Activated T-cell treated with anti-CD3 and anti-CD28 coated beads for 24 hours (primary cell): Measurements from ENCODE around the gene MAPT.
A peak's percentile ranks its signal among the peaks of the same experiment; 100 is the strongest.
"Not testable (repeated sequence)": the region's sequence is repeated elsewhere in the genome, so short reads cannot be mapped to it uniquely, and the experiment has no call there.

Experiments
- DNase-seq: peaks from one replicate; pipeline ENCODE4 v3.0.0-alpha.2; 2020; ENCODE audit warnings: low read depth

The MAPT gene

DNA sequence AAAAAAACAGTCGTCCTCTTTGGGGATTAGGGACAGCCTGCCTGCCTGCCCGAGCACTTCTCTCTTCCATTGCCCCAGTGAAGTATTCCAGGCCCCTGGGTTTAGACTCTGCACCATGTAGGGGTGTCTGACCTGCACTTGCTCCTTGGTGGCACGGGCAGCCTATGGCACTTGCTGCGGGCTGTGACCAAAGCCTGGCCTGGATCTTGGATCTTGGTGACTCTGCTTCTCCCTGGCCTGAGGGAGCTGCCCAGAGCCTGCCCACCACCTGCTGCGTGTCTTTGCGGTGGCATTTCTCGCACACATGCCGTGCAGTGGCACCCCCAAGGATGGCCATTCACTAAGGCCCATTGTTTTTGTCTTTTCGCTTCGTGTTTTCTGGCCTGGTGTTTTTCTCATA lies 98.5 kb downstream of the MAPT start:
- no peak for DNase-seq

DNA sequence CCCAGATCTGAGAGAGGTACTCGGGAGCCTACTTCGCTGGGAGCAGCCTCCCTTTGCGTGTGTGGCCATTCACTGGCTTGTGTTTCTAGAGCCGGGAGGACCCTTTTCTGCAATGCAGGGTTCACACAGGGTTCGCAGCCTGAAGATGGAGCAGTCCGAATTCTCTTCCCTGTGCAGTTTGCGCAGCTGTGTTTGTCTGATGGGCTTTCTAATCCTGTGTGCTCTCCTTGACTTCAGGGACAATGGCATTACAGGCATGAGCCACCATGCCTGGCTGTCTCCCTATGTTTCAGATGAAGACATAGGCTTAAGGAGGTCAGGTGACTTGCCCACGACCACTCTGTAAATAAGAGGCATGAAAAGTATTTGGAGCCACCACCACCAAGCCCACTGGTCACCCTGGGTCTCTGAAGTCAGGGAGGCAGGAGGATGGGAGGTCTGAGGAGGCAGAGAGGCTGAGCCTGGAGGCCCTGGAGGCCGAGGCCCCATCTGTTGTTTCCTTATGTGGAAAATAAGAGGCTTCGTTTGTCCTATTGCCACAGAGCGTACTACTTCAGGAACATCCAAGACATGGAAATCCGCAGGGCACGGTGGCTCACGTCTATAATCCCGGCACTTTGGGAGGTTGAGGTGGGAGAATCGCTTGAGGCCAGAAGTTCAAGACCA lies 99.7 kb downstream of the MAPT start:
- no peak for DNase-seq

DNA sequence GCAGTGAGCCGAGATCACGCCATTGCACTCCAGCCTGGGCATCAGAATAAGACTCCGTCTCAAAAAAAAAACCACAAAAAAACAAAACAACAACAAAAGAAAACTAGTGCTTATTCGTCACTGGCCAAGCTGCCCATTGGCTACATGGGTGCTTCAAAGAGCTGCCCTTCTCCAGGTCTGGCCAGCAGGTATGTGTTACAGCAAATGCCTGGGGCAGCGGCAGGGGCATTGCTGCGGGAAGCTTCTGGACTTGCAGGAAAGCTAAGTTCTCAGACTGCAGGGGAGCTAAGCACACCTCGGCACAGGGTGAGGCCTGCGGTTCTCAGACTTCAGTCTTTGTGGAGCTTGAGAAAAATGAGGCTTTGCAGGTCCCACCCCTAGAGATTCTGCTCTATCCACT lies 100.6 kb downstream of the MAPT start:
- DNase-seq: no peak

DNA sequence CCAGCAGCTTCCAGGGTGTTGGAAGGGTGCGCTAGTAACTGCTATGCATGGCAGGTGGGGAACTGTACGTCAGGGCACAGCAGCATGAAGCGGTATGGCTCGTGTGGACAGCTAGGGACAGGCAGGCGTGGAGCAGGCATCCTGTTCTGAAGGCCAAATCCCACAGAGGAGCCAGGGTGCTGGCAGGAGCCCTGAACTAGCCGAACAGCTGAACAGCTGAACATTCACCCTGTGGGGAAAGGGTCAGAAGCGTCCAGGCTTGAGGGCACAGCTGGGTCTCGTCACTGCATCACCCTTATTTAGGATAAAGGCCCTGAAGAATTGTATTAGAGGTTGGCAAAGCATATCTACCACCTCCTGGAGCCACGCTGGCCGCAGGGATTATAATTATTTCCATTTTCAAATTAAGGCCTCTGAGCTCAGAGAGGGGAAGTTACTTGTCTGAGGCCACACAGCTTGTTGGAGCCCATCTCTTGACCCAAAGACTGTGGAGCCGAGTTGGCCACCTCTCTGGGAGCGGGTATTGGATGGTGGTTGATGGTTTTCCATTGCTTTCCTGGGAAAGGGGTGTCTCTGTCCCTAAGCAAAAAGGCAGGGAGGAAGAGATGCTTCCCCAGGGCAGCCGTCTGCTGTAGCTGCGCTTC lies 101.4 kb downstream of the MAPT start:
- DNase-seq: no peak

DNA sequence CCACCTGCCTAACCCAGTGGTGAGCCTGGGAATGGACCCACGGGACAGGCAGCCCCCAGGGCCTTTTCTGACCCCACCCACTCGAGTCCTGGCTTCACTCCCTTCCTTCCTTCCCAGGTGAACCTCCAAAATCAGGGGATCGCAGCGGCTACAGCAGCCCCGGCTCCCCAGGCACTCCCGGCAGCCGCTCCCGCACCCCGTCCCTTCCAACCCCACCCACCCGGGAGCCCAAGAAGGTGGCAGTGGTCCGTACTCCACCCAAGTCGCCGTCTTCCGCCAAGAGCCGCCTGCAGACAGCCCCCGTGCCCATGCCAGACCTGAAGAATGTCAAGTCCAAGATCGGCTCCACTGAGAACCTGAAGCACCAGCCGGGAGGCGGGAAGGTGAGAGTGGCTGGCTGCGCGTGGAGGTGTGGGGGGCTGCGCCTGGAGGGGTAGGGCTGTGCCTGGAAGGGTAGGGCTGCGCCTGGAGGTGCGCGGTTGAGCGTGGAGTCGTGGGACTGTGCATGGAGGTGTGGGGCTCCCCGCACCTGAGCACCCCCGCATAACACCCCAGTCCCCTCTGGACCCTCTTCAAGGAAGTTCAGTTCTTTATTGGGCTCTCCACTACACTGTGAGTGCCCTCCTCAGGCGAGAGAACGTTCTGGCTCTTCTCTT lies 102.1 kb downstream of the MAPT start:
- no peak for DNase-seq

DNA sequence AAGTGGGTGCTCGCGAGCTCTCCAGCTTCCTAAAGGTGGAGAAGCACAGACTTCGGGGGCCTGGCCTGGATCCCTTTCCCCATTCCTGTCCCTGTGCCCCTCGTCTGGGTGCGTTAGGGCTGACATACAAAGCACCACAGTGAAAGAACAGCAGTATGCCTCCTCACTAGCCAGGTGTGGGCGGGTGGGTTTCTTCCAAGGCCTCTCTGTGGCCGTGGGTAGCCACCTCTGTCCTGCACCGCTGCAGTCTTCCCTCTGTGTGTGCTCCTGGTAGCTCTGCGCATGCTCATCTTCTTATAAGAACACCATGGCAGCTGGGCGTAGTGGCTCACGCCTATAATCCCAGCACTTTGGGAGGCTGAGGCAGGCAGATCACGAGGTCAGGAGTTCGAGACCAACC lies 102.8 kb downstream of the MAPT start:
- DNase-seq: no peak

DNA sequence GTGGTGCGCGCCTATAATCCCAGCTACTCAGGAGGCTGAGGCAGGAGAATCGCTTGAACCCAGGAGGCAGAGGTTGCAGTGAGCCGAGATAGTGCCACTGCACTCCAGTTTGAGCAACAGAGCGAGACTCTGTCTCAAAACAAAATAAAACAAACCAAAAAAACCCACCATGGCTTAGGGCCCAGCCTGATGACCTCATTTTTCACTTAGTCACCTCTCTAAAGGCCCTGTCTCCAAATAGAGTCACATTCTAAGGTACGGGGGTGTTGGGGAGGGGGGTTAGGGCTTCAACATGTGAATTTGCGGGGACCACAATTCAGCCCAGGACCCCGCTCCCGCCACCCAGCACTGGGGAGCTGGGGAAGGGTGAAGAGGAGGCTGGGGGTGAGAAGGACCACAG lies 103.3 kb downstream of the MAPT start:
- DNase-seq: no peak

DNA sequence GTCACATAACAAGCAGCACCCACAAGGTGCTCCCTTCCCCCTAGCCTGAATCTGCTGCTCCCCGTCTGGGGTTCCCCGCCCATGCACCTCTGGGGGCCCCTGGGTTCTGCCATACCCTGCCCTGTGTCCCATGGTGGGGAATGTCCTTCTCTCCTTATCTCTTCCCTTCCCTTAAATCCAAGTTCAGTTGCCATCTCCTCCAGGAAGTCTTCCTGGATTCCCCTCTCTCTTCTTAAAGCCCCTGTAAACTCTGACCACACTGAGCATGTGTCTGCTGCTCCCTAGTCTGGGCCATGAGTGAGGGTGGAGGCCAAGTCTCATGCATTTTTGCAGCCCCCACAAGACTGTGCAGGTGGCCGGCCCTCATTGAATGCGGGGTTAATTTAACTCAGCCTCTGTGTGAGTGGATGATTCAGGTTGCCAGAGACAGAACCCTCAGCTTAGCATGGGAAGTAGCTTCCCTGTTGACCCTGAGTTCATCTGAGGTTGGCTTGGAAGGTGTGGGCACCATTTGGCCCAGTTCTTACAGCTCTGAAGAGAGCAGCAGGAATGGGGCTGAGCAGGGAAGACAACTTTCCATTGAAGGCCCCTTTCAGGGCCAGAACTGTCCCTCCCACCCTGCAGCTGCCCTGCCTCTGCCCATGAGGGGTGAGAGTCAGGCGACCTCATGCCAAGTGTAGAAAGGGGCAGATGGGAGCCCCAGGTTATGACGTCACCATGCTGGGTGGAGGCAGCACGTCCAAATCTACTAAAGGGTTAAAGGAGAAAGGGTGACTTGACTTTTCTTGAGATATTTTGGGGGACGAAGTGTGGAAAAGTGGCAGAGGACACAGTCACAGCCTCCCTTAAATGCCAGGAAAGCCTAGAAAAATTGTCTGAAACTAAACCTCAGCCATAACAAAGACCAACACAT lies 104.9 kb downstream of the MAPT start, which contains the start of gene STH:
Gene STH (plus strand): TSS at position 264 of the 913 bp plus-strand sequence. CDS start 30 bp downstream, at position 294.
- no peak for DNase-seq

DNA sequence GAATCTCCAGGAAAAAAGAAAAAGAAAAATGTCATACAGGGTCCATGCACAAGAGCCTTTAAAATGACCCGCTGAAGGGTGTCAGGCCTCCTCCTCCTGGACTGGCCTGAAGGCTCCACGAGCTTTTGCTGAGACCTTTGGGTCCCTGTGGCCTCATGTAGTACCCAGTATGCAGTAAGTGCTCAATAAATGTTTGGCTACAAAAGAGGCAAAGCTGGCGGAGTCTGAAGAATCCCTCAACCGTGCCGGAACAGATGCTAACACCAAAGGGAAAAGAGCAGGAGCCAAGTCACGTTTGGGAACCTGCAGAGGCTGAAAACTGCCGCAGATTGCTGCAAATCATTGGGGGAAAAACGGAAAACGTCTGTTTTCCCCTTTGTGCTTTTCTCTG lies 105.5 kb downstream of the MAPT start:
- DNase-seq: no peak

DNA sequence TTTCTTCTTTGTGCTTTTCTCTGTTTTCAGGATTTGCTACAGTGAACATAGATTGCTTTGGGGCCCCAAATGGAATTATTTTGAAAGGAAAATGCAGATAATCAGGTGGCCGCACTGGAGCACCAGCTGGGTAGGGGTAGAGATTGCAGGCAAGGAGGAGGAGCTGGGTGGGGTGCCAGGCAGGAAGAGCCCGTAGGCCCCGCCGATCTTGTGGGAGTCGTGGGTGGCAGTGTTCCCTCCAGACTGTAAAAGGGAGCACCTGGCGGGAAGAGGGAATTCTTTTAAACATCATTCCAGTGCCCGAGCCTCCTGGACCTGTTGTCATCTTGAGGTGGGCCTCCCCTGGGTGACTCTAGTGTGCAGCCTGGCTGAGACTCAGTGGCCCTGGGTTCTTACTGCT lies 105.9 kb downstream of the MAPT start:
- DNase-seq: no peak

DNA sequence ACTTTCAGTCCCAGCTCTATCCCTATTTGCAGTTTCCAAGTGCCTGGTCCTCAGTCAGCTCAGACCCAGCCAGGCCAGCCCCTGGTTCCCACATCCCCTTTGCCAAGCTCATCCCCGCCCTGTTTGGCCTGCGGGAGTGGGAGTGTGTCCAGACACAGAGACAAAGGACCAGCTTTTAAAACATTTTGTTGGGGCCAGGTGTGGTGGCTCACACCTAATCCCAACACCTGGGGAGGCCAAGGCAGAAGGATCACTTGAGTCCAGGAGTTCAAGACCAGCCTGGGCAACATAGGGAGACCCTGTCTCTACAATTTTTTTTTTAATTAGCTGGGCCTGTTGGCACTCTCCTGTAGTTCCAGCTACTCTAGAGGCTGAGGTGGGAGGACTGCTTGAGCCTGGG lies 106.4 kb downstream of the MAPT start:
- DNase-seq: no peak

DNA sequence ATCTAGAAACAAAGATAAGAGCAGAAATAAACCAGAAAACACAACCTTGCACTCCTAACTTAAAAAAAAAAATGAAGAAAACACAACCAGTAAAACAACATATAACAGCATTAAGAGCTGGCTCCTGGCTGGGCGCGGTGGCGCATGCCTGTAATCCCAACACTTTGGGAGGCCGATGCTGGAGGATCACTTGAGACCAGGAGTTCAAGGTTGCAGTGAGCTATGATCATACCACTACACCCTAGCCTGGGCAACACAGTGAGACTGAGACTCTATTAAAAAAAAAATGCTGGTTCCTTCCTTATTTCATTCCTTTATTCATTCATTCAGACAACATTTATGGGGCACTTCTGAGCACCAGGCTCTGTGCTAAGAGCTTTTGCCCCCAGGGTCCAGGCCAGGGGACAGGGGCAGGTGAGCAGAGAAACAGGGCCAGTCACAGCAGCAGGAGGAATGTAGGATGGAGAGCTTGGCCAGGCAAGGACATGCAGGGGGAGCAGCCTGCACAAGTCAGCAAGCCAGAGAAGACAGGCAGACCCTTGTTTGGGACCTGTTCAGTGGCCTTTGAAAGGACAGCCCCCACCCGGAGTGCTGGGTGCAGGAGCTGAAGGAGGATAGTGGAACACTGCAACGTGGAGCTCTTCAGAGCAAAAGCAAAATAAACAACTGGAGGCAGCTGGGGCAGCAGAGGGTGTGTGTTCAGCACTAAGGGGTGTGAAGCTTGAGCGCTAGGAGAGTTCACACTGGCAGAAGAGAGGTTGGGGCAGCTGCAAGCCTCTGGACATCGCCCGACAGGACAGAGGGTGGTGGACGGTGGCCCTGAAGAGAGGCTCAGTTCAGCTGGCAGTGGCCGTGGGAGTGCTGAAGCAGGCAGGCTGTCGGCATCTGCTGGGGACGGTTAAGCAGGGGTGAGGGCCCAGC lies 107.3 kb downstream of the MAPT start:
- no peak for DNase-seq

DNA sequence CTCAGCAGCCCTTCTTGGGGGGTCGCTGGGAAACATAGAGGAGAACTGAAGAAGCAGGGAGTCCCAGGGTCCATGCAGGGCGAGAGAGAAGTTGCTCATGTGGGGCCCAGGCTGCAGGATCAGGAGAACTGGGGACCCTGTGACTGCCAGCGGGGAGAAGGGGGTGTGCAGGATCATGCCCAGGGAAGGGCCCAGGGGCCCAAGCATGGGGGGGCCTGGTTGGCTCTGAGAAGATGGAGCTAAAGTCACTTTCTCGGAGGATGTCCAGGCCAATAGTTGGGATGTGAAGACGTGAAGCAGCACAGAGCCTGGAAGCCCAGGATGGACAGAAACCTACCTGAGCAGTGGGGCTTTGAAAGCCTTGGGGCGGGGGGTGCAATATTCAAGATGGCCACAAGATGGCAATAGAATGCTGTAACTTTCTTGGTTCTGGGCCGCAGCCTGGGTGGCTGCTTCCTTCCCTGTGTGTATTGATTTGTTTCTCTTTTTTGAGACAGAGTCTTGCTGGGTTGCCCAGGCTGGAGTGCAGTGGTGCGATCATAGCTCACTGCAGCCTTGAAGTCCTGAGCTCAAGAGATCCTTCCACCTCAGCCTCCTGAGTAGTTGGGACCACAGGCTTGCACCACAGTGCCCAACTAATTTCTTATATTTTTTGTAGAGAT lies 108.1 kb downstream of the MAPT start:
- DNase-seq: peak; percentile 64

DNA sequence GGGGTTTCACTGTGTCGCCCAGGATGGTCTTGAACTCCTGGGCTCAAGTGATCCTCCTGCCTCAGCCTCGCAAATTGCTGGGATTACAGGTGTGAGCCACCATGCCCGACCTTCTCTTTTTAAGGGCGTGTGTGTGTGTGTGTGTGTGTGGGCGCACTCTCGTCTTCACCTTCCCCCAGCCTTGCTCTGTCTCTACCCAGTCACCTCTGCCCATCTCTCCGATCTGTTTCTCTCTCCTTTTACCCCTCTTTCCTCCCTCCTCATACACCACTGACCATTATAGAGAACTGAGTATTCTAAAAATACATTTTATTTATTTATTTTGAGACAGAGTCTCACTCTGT lies 108.6 kb downstream of the MAPT start:
- no peak for DNase-seq

DNA sequence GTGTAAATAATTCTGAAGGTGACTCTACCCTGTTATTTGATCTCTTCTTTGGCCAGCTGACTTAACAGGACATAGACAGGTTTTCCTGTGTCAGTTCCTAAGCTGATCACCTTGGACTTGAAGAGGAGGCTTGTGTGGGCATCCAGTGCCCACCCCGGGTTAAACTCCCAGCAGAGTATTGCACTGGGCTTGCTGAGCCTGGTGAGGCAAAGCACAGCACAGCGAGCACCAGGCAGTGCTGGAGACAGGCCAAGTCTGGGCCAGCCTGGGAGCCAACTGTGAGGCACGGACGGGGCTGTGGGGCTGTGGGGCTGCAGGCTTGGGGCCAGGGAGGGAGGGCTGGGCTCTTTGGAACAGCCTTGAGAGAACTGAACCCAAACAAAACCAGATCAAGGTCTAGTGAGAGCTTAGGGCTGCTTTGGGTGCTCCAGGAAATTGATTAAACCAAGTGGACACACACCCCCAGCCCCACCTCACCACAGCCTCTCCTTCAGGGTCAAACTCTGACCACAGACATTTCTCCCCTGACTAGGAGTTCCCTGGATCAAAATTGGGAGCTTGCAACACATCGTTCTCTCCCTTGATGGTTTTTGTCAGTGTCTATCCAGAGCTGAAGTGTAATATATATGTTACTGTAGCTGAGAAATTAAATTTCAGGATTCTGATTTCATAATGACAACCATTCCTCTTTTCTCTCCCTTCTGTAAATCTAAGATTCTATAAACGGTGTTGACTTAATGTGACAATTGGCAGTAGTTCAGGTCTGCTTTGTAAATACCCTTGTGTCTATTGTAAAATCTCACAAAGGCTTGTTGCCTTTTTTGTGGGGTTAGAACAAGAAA lies 109.8 kb downstream of the MAPT start:
- DNase-seq: no peak

DNA sequence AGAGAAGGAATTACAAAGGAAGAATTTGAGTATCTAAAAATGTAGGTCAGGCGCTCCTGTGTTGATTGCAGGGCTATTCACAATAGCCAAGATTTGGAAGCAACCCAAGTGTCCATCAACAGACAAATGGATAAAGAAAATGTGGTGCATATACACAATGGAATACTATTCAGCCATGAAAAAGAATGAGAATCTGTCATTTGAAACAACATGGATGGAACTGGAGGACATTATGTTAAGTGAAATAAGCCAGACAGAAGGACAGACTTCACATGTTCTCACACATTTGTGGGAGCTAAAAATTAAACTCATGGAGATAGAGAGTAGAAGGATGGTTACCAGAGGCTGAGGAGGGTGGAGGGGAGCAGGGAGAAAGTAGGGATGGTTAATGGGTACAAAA lies 111.7 kb downstream of the MAPT start:
- DNase-seq: not testable (repeated sequence)

DNA sequence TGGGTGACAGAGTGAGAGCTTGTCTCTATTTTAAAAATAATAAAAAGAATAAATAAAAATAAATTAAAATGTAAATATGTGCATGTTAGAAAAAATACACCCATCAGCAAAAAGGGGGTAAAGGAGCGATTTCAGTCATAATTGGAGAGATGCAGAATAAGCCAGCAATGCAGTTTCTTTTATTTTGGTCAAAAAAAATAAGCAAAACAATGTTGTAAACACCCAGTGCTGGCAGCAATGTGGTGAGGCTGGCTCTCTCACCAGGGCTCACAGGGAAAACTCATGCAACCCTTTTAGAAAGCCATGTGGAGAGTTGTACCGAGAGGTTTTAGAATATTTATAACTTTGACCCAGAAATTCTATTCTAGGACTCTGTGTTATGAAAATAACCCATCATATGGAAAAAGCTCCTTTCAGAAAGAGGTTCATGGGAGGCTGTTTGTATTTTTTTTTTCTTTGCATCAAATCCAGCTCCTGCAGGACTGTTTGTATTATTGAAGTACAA lies 113.2 kb downstream of the MAPT start:
- DNase-seq: no peak

DNA sequence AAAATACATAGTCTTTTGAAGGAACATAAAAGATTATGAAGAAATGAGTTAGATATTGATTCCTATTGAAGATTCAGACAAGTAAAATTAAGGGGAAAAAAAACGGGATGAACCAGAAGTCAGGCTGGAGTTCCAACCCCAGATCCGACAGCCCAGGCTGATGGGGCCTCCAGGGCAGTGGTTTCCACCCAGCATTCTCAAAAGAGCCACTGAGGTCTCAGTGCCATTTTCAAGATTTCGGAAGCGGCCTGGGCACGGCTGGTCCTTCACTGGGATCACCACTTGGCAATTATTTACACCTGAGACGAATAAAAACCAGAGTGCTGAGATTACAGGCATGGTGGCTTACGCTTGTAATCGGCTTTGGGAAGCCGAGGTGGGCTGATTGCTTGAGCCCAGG lies 114.2 kb downstream of the MAPT start:
- no peak for DNase-seq

DNA sequence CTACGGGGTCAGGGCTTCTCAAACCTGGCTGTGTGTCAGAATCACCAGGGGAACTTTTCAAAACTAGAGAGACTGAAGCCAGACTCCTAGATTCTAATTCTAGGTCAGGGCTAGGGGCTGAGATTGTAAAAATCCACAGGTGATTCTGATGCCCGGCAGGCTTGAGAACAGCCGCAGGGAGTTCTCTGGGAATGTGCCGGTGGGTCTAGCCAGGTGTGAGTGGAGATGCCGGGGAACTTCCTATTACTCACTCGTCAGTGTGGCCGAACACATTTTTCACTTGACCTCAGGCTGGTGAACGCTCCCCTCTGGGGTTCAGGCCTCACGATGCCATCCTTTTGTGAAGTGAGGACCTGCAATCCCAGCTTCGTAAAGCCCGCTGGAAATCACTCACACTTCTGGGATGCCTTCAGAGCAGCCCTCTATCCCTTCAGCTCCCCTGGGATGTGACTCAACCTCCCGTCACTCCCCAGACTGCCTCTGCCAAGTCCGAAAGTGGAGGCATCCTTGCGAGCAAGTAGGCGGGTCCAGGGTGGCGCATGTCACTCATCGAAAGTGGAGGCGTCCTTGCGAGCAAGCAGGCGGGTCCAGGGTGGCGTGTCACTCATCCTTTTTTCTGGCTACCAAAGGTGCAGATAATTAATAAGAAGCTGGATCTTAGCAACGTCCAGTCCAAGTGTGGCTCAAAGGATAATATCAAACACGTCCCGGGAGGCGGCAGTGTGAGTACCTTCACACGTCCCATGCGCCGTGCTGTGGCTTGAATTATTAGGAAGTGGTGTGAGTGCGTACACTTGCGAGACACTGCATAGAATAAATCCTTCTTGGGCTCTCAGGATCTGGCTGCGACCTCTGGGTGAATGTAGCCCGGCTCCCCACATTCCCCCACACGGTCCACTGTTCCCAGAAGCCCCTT lies 115.6 kb downstream of the MAPT start:
- no peak for DNase-seq
